Vagina (tissue), 2 donors: ENCODE results near the gene CDC14A.

Experiments
- CTCF ChIP-seq, 3 experiments: fragments of 450-650 bp in 2 of 3; fragments of 200-600 bp in 1 of 3; sonication (generic) in 1 of 3; IDR thresholded peaks; one replicate each; pipeline ENCODE4 v1.5.1; 2017 to 2019; ENCODE audit warnings: antibody characterized with exemption in 3 of 3, mild to moderate bottlenecking in 2 of 3, moderate library complexity in 2 of 3
- POLR2AphosphoS5 ChIP-seq, 2 donors: sonication (generic); formaldehyde crosslinking; IDR thresholded peaks; one replicate each; pipeline ENCODE4 v1.9.0; 2017; ENCODE audit warnings: antibody characterized with exemption in 2 of 2, mild to moderate bottlenecking in 2 of 2, low read depth in 1 of 2; ENCODE audit not compliant: insufficient read depth in 1 of 2

- TF ChIP-seq CTCF (IDR thresholded peaks at IDR 0.05) (no peak), POLR2AphosphoS5 (IDR thresholded peaks at IDR 0.05; ENCODE audit: insufficient read depth in 1 of 2, low read depth in 1 of 2) (no peak)
Observed at GRCh38 chr1:100478816-100479215, 126.5 kb downstream of the CDC14A start.
